Occipital lobe (tissue), 2 donors: ENCODE measurements around the gene LAMTOR5. TPM values are rescaled to one million over a fixed set of nuclear protein-coding genes. Genes with fewer than 3 reads are reported as not detected.
"Not testable (repeated sequence)": the region's sequence is repeated elsewhere in the genome, so short reads cannot be mapped to it uniquely, and the experiment has no call there.

Experiments used
- DNase-seq: peaks from one replicate; lab custom pipeline; 2025; lab: John Stamatoyannopoulos, UW
- total RNA-seq: library from RNA; depleted of rRNA; stranded (reverse); fragments of >200 nt; gene quantifications from one replicate; pipeline ENCODE4 v1.2.3, GENCODE V29; 2014

Gene LAMTOR5
- total RNA-seq, 1 donor from 2014 or later: 37.7 TPM

DNA sequence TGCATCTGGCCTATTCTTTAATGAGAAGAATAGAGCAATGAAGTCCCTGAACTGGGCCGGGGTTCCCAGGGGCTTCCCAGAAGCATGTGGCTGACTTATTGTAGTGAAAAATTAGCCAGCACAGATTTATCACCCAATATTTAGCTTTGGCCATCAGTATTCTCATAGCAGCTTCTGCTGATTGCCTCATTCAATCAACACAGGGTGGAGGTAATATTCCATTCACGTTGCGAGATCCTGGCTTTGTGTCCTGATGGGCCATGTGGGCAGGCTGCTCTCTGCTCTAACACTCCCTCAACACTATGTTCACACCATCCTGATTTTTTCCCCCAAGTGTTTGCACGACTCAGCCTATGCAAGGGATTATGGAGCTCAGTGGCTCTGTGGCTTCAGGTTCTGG lies 21.5 kb upstream of the LAMTOR5 start:
- DNase-seq: no peak

DNA sequence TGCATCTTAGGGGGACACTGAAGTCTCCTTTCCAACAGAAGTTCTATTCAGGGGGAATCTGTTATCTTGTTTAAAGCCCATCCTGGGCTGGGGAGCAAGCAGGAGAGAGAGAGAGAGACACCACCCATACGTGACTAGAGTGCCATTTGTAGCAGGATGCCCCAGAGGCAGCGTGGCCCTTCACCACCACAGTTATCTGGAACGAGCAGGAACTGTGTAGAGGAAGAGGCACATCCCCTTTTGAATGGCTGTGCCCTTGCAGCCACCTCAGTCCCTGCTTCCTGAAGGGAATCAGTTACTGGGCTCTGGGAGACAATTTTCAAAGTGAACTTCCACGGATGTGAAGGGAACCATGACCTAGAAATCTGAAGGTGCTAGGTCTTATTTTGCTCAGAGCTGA lies 19.4 kb upstream of the LAMTOR5 start:
- DNase-seq: no peak

DNA sequence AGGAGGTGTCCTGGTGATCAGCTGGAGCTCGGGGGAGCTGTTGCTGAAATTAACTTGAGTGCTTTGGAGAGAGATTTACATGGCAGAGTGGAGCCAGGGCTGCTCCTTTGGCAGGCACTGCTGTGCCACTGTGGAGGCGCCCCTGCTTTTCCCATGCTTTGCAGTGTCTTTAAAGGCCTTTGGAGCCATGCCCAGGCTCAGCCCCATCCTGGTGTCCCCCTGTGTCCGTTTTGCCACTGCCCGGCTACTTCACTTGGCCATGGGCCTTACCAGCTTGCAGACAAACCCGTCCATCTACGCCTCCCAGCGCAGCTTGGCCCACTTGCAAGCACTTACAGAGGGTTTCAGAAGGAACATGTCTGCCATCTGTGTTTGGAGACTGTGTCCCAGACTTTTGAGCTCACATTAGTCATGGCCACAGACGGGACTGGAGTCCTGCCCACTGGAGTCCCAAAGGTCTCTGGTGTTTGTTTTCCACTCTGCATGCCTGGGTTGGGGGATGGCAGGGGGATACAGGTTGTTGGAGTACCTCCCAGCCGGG lies 18.2 kb upstream of the LAMTOR5 start:
- DNase-seq: no peak

DNA sequence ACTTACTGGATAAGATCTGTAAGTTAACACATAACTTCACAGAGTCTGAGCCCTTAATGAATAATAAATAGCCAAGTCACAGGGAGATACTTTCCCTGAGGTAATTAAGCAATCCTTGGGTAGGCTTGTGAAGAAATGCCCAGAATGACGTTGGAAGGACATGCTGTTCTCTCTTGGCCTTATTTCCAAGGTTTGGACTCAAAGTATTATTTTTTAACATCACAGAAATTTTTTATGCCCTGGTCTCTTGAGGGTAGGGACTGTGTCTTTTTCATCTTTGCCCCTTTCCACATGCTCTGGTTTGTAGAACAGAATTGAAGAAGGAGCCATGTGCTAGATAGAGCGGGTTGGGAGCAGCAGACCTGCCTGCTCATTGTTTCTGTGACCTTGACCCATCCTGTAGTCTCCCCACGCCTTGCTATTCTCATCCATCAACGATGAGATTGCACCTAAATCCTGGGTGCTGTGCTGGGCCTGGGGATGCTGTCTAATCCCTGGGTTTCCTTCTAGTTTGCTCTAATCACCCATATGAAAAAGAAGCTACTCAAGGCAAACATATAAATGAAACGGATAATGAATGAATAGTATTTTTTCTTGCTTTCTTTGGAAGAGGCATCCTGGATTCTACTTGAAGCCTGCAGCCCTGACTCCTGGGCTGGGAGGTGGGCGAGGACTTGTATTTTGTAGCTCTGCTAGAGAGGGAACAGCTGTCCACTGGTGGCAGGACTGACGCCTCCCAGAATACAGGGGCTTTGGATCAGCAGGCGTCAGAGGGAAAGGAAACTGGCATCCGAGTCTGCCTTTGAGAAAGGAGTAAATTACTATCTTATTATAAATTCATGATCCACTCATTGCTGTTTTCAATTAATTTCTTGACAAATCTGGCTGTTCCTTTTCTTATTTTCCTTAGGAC lies 17.5 kb upstream of the LAMTOR5 start:
- DNase-seq: no peak

DNA sequence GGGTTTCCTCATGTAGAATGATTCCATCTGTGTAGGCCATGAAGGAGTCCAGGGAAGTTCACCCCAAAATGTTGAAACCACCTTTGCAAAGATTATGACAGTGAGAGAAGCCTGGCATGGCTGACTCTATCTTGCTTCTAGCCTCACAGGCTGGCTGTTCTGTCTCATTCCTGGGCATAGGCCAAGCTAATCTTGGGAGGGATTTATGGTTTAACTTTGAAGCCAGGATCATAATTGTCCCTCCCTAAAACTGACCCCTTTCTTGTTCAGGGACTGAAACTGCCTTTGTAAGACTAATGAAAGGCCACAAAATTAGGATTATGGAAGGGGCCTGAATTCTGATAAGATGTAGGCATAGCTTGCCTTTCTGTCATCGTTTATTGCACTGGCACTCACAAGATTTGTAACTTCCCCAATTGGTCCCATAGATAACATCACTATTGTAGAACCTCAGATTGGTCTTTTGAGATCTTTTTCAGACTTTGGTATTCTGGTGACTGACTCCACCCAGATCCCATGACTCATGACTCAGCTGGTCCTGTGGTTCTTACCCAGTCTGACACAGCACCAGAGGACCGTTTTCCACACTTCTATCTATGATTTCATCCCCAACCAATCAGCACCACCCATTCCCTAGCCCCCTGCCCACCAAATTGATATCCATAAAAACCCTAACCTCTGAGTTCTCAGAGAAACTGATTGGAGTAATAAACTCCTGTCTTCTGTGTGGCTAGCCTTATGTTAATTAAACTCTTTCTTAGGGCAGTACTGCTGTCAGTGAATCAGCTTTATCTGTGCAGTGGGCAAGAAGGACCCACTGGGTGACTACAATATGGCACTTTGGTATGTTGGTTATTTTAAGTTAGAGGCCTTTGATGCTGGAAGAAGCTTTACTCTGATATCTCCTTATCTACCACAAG lies 13.6 kb upstream of the LAMTOR5 start:
- DNase-seq: no peak

DNA sequence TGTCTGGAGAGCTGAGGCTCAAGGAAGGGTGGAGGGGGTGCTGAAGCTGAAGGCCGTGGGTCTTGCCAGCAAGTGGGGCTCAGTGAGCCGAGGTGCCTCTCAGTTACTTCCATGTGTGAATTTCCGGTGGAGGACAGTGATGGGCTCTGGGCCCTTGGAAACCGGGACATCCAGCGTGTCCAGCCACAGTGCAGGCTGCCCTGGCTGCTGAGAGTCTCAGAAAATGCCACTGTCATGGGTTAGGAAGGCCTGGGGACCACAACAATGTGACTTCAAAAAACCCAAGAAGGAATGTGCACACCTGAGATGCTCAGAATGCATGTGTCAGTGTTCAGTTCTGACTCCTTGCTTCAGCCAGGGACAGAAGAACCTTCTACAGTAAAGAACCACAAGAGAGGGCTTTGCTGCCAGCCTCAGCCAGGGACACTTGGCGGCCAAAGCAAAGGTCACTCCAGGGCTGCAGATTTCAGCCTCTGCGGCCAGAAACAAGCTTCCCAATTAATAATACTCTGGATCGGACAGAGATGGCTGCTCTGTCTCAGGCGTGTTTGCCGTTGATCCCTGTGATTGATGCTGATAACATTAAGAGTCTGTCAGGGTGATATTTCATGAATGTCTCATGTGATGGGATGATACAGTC lies 12.6 kb upstream of the LAMTOR5 start:
- DNase-seq: no peak

DNA sequence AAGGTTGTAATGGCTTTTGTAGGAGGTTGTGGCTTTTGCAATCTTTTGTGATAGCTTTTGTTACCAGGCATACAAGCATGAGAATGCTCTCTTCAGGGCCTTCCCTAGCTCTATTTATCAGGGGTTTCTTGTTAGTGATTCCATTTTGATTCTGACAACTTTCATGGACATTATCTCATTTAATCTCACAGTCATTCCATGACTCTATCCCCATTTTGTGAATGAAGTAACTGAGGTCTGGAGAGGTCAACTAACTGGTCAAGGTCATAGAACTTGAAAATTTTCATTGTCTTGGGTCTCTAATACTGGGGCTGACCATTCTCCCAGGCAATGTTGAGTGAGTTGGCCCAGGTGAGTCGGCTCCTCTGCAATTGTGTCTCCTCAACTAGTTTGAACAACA lies 11.2 kb upstream of the LAMTOR5 start:
- DNase-seq: no peak

DNA sequence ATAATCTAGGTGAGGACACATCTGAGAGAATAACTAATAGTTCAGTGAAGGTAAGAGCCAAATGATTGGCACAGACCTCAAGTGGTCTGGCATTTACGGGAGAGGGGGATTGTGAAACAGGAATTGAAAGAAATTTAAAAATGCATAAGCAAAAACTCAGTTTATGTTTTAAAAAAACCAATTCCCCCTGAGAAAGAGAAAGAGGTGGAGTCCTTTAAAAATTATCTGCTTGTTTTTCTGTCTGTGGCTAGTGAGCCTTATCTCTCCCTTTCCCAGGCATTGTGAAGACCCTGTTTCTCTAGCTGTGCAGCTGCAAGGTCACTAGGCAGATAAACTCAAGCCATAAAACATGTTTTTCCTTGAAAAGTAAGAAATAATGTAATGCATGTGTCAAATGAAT lies 5.6 kb upstream of the LAMTOR5 start:
- DNase-seq: not testable (repeated sequence)

DNA sequence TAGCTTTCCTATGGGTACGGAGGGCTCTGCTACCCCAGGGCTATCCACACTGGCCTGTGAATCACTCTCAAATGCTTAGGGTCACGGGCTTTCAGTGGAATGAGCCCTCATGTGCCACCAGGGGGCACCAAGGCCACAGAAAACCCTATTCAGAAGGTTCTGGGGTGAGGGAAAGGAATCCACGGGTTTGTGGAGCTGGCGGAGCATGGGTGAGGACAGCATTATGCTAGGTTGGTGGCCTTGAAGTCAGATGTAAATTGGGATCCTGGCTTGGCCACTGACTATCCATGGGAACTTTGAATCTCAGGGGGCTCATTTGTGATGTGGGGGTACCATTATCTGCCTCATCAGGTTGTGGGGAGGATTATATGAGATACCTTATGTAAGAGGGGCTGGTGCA lies 5.1 kb upstream of the LAMTOR5 start:
- DNase-seq: peak; percentile 54

DNA sequence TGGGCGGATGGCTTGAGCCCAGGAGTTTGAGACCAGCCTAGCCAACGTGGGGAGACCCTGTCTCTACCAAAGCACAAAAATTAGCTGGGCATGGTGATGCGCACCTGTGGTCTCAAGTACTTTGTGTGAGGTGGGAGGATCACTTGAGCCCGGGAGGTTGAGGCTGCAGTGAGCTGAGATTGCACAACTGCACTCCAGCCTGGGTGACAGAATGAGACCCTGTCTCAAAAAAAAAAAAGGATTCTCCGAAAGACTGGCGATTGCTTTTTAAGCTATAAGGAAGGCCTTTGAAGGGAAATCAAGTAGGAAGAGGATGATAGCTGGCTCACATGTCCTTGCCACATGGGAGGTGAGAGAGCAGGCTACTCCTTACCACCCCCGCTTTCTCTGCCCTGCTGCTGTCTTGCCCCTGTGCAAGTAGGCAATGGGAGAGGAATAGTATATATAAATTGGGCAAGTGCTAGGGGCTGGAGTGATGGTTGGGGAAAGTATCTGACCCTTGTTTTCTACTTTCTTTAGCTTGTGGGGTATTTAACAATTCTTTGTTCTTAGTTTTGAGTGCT lies 3.8 kb upstream of the LAMTOR5 start:
- DNase-seq: no peak

DNA sequence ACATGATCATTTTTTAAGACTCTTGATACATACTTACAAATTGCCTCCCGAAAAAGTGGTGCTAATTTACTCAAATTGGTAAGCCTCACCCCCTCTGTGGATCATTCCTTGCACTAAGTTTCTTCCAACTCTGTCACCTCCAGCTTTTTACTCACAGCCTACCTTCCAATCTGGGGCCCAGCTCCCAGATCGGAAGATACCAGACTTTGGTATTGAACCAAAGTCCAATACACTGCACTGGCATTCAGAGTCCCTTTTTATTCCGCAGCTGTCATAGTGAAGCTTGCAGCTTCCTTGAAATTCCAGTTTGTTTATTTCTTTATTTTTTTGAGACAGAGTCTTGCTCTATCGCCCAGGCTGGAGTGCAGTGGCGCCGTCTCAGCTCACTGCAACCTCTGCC lies 1.8 kb upstream of the LAMTOR5 start:
- no peak for DNase-seq

DNA sequence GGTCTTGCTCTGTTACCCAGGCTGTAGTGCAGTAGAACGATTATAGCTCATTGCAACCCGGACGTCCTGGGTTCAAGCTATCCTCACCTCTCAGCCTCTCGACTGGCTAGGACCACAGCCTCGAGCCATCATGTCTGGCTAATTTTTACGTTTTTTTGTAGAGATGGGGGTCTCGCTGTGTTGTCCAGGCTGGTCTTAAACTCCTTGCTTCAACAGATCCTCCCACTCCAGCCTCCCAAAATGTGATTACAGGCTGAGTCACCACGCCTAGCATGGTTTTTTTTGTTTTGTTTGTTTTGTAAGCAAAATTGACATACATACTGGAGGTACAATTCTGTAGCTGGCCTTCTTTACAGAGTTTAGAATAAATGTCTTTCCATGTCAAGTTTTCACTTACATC lies 994 bp upstream of the LAMTOR5 start:
- DNase-seq: no peak

DNA sequence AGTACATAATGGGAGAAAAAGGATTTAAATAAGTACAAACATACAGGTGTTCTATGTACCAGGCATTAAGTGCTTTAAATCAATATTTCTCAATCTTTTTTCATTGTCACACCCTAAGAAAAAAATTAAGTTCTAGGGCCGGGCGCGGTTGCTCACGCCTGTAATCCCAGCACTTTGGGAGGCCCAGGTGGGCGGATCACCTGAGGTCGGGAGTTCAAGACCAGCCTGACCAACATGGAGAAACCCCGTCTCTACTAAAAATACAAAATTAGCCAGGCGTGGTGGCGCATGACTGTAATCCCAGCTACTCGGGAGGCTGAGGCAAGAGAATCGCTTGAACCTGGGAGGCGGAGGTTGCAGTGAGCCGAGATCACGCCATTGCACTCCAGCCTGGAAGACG lies 1.1 kb downstream of the LAMTOR5 start:
- DNase-seq: not testable (repeated sequence)

DNA sequence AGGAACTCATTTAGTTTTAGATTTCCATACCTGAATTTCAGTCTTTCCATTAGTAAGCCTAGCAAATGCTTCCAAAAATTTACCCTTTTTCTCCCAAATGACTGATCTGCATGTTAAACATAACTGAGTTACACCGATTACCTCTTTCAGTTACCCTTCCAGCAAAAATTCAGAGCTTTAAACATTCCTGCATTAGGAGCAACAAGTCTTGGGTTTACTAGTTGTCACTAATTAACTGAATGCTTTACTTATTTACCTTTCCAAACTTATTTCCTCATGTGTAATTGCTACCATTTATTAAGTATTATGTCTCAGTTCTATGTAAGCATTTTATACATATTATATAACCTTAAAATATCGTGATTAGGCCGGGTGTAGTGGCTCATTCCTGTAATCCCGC lies 3.1 kb downstream of the LAMTOR5 start:
- no peak for DNase-seq

DNA sequence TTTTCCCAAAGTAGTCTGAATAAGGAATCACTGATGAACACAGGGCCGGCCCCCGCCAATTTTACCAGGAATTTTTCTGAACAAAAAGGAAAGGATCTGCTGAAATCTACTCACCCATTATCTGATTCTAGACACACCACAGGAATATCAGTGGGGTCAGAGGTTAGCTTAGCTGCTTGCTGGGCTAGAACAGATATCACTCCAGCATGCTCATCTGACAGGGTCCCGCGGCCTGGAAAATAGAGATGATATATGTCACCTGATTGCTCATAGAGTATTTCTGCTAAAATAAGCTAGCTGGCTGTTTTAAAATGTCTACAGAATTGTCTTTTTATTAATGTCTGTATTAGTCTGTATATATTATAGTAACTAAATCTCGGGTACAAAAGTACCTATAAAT lies 3.7 kb downstream of the LAMTOR5 start:
- DNase-seq: no peak

DNA sequence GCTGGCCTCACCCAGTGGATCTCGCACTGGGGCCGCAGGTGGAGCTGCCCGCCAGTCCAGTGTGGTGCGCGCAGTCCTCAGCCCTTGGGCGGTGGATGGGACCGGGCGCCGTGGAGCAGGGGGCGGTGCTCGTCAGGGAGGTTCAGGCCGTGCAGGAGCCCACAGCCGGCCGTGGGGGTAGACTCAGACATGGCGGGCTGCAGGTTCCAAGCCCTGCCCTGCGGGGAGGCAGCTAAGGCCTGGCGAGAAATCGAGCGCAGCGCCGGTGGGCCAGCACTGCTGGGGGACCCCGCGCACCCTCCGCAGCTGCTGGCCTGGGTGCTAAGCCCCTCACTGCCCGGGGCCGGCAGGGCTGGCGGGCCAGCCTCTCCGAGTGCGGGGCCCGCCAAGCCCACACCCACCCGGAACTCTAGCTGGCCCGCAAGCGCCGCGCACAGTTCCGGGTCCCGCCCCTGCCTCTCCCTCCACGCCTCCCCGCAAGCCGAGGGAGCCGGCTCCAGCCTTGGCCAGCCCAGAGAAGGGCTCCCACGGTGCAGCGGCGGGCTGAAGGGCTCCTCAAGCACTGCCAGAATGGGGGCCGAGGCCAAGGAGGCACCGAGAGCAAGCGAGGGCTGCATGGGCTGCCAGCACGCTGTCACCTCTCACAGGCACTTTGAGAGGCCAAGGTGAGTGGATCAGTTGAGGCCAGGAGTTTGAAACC lies 11.1 kb downstream of the LAMTOR5 start:
- DNase-seq: not testable (repeated sequence)

DNA sequence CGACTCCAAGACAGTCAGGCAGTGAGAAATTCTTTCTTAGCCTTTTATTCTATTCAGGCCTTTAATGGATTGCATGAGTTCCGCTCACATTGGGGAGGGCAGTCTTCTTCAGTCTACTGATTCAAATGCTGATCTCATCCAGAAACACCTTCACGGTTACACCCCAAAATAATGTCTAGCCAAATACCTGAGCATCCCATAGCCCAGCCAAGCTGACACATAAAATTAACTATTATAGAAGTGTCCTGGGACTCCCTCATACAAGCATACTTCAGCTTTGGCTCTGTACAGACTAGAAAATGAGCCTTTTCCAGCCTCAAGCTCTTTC lies 13.0 kb downstream of the LAMTOR5 start:
- DNase-seq: no peak

DNA sequence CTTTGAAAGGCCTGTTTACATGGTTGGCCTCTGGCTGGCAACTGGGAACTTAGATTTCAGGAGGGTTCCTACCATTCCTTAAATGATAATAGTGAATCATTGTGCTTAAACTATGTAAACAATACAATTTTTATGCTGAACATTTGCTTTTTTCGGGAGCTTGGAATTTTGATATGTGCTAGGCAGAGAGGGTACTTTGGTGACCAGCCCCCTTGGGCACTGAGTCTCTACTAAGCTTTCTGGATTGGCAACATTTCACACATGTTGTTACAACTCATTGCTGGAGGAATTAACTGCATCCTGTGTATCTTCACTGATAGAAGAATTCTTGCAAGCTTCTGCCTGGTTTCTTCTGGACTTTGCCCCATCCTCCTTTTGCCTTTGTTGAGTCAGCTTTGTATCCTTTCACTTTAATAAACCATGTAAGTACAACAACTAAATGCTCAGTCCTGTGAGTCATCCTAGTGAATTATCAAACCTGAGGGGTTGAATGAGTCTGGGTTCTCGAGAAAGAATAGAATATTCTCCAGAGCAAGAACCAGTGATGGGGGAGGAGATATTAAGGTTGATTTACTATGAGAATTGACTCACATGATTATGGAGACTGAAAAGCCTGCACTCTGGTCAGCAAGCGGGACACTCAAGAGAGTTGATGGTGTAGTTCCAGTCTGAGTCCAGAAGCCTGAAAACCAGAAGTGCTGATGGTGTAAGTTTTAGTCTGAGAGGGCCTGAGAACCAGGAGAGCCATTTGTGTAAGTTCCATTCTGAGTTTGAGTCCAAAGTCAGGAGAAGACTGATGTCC lies 13.6 kb downstream of the LAMTOR5 start:
- DNase-seq: no peak

DNA sequence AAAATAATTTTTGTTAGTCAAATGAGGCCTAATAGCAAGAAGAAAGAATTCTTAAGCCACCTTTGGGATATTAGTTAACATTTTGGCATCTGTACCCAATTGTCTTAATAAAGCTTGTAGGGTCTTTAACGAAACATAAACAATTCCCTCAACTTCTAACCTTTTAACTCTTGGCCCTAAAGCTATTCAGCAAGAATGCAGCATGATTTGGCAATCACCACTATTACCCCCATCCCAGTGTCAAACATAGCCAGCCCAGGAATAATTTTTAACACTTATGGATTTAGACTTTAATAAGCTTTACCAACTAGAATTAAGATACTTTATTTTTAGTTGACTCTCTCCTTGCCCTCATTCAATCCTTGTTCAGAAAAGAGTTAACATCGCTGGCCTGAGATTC lies 14.2 kb downstream of the LAMTOR5 start:
- no peak for DNase-seq

DNA sequence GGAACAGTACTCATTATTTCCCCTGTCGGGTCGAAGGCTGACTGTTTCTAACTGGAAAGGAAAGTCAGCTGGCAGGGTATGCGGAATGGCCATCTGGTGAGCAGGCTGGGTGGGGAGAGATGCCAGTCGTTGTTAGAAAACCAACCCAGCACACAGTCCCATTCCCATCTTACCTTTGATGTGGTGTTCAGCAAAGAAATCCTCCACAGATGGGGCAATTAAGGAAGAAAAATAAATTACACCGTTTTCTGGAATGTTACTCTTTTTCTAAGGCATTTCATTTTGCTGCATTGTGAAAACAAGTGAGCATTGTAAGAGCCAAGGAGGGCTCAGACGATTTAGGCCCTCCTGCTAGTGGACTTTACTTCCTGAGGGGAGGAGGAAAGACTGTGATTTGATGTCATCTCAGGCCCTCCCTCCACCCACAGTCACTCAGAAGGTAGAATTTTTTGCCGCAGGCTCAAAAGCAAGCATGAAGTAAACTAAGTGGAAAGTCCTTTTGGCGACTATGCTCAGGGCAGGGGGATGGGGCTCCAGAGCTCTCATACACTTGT lies 16.7 kb downstream of the LAMTOR5 start, which contains the start of gene SLC16A4:
Gene SLC16A4, minus strand, starts transcription at position 335 of the 554 bp plus-strand sequence. CDS start 1,703 bp downstream, outside the sequence.
- DNase-seq: no peak
